ENCODE measurements around the gene DOK6.

The DOK6 gene

DNA sequence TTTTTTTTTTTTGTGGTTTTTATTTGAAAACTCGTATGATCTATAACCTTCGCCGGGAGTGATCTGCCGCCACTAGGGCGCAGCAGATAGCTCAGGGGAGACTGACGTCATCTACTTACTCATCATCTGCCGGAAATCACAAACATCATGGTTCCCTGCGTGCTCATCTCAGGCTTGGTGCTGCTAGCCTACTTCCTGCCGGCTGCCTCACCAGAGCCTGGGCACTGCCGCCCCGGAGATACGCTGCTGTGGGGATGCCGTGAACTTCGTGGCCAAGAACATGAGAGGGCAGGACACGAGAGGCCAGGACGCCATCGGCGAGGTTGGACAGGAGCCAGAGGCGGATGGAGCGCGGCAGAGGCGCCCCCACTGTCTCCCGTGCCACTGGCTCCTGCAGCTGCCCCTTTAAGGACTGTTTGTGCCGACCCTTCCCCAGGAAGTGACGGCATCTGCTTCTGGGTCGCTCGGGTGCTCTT lies 68.8 kb downstream of the DOK6 start:
- TF ChIP-seq, protein P1, sequence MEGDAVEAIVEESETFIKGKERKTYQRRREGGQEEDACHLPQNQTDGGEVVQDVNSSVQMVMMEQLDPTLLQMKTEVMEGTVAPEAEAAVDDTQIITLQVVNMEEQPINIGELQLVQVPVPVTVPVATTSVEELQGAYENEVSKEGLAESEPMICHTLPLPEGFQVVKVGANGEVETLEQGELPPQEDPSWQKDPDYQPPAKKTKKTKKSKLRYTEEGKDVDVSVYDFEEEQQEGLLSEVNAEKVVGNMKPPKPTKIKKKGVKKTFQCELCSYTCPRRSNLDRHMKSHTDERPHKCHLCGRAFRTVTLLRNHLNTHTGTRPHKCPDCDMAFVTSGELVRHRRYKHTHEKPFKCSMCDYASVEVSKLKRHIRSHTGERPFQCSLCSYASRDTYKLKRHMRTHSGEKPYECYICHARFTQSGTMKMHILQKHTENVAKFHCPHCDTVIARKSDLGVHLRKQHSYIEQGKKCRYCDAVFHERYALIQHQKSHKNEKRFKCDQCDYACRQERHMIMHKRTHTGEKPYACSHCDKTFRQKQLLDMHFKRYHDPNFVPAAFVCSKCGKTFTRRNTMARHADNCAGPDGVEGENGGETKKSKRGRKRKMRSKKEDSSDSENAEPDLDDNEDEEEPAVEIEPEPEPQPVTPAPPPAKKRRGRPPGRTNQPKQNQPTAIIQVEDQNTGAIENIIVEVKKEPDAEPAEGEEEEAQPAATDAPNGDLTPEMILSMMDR (IDR thresholded peaks at IDR 0.05; ENCODE audit: low read depth, low read length, missing control alignments), result no peak
- no peak overlapping the region for H3K4me3 ChIP-seq (ENCODE audit: low read depth, low read length)
- DNase-seq (ENCODE audit: low read depth), result no peak
- in situ Hi-C loops (cut with HindIII; ENCODE audit: low sequenced_read_pairs), result no loop called here

- no peak overlapping the region for H3K4me3 ChIP-seq (ENCODE audit: low read depth, low read length)
- DNase-seq (ENCODE audit: low read depth), result no peak
- TF ChIP-seq, protein P1 (IDR thresholded peaks at IDR 0.05; ENCODE audit: low read depth, low read length, missing control alignments), result no peak
- in situ Hi-C loops (cut with HindIII; ENCODE audit: low sequenced_read_pairs), result no loop called here
These were observed 79.8 kb downstream of the DOK6 start for GRCh38 chr18:69480460-69480859.

DNA sequence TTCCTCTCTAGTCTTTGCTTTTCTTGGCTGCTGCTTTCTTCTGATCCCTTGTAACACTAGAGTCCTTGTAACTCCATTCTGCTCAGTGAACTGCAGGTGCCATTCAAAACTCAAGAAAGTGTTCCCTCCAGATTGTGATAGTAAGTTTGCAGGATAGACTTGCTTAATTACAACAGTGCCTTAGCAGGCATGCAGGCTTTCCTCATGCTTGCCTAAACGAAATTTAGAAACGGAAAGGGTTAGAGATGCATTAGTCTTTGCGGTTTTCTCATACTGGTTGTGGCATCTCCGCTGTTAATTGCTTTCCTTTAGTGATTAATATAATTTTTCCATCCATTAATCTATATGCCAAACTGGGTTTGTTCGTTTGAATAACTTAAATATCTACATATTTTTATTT lies 82.9 kb downstream of the DOK6 start:
- in situ Hi-C loops (cut with HindIII; ENCODE audit: low sequenced_read_pairs), result no loop called here
- no peak for DNase-seq (ENCODE audit: low read depth)
- H3K4me3 ChIP-seq (ENCODE audit: low read depth, low read length), result no peak overlapping the region
- TF ChIP-seq, protein P1 (IDR thresholded peaks at IDR 0.05; ENCODE audit: low read depth, low read length, missing control alignments), result no peak

DNA sequence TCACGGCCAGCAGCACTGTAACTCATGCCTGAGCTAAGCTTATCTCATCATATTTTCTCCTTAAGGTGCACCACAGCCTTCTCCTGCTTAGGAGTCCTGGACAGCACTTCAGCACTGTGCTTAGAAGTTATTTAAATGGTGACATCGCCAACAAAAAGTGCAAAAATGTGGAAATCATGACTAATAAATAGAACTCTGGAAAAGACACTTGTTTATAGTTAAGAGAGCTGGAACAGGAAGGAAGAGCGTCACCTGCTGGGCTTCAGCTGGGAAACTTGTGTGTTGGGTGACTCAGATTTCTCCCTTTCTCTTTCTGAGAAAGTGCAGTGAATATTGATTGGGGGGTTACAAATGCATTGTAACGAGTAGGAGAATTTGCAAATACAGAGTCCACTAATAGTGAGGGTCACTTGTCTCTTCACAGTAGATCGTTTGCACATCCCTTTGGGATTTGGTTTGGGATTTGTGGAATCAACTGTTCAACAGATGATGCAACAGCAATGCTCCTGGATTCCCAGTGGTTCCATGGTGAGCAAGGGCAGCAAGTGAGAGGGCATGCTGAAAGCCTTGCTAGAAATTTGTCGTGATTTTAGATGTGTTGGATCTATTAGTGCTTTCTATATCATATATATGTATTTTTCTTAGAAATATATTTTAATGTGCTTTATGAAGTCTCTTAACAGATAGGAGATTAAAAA lies 84.2 kb downstream of the DOK6 start:
- no peak overlapping the region for H3K4me3 ChIP-seq (ENCODE audit: low read depth, low read length)
- no peak for DNase-seq (ENCODE audit: low read depth)
- TF ChIP-seq, protein P1 (IDR thresholded peaks at IDR 0.05; ENCODE audit: low read depth, low read length, missing control alignments), result no peak
- in situ Hi-C loops (cut with HindIII; ENCODE audit: low sequenced_read_pairs), result no loop called here

DNA sequence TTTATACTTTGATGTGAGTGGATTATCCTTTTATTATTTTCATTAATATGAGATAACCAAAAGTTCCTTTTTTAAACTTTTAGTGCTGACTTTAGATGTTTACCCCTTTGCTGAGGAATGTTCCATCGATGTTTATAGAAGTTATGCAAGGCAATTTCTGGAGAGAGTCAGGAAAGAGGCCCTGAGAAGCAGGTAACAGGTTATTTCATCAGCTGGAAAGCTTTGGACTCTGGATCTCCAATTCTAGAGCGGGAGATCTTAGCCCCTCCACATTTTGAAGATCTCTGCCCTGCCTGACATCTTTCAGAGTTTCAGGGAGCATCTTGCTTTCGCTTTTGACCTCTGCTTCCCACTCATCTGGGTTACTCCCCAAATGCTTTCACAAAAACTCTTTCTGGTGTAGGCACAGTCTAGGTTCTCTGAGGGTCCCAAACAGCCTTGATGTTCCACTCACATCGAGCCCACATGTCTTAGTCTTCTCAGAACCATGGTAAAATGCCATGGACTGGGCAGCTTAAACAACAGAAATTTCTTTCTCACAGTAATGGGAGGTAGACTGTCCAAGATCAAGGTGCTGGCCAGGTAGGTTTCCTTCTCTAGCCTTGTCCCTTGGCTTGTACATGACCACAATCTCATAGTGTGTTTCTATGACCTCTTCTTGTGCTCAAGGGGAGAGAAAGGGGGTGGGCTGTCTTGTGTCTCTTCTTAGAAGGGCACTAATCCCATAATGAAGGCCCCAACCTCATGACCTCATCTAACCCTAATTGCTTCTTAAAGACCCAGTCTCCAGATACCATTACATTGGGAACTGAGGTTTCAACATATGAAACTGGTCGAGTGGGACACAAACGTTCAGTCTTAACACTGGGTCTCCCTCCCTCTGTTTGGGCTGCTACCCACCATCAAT lies 87.1 kb downstream of the DOK6 start:
- H3K4me3 ChIP-seq (ENCODE audit: low read depth, low read length), result no peak overlapping the region
- TF ChIP-seq, protein P1 (IDR thresholded peaks at IDR 0.05; ENCODE audit: low read depth, low read length, missing control alignments), result no peak
- DNase-seq (ENCODE audit: low read depth), result no peak
- in situ Hi-C loops (cut with HindIII; ENCODE audit: low sequenced_read_pairs), result no loop called here

- in situ Hi-C loops (cut with HindIII; ENCODE audit: low sequenced_read_pairs), result no loop called here
- H3K4me3 ChIP-seq (ENCODE audit: low read depth, low read length), result no peak overlapping the region
- no peak for DNase-seq (ENCODE audit: low read depth)
- TF ChIP-seq, protein P1 (IDR thresholded peaks at IDR 0.05; ENCODE audit: low read depth, low read length, missing control alignments), result no peak
These were observed 89.4 kb downstream of the DOK6 start for GRCh38 chr18:69490072-69490471.
